ENCODE measurements around the gene C1QTNF6. TPM values are rescaled to one million over a fixed set of nuclear protein-coding genes. Genes with fewer than 3 reads are reported as not detected.

Gene C1QTNF6
- total RNA-seq, 1 experiment from 2014 or later: 15.2 TPM

DNA sequence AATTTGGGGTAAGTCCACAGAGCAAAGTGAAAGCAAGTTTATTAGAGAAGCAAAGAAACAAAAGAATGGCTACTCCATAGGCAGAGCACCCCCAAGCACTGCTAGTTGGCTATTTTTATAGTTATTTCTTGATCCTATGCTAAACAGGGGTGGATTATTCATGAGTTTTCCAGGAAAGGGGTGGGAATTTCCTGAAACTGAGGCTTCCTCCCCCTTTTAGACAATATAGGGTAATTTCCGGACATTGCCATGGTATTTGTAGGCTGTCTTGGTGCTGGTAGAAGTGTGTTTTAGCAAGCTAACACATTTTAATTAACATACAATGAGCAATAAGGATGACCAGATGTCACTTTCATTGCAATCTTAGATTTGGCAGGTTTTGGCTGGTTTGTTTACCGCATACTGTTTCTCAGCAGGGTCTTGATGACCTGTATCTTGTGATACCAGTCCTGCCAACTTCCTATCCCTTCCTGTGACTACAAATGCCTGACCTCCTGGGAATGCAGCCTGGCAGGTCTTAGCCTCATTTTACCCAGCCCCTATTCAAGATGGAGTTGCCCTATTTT, 937 bp upstream of the C1QTNF6 start:
- Histone ChIP-seq H3K9me2 (ENCODE audit: insufficient read depth) (no peaks in the 10 kb centered on the region), H2AFZ (ENCODE audit: low read depth, low read length, poor library complexity, severe bottlenecking) (no peak overlapping the region), H3K4me3 (replicated peaks in 1 of 2; ENCODE audit: low read depth in 1 of 2, low read length in 2 of 2) (peak overlapping the region; percentile 58 to 67), H3K27me3 (ENCODE audit: insufficient read depth, low read length) (no peaks in the 10 kb centered on the region), H3K9ac (ENCODE audit: low read length) (peak overlapping the region; percentile 84), H3K79me2 (ENCODE audit: insufficient read depth, low read length) (no peaks in the 10 kb centered on the region), H4K20me1 (ENCODE audit: insufficient read depth) (no peaks in the 10 kb centered on the region), H3K36me3 (ENCODE audit: control insufficient read depth in 1 of 2, insufficient read depth in 2 of 2, low read length in 2 of 2) (no peaks in the 10 kb centered on the region), H3K4me2 (ENCODE audit: low read length) (peak overlapping the region; percentile 96), H3K27ac (ENCODE audit: low read depth, low read length) (peak overlapping the region; percentile 100), H3K4me1 (ENCODE audit: control insufficient read depth in 1 of 2, insufficient read depth in 2 of 2, low read length in 2 of 2) (peaks cover 51 to 81% of the 10 kb centered on the region in 2 experiments), H3K9me3 (ENCODE audit: control insufficient read depth in 1 of 2, insufficient read depth in 1 of 2, low read depth in 1 of 2, low read length in 2 of 2) (no peaks in the 10 kb centered on the region)
- intact Hi-C loops (cut with micrococcal nuclease): no loop called here
- ChIA-PET CTCF (interaction anchor here (1.0 to 1.4 kb wide), 2 partner anchors 8 to 11 kb away, joined by 4 to 8 read pairs; no protein-coding TSS in a partner anchor), POLR2A (interaction anchor here (1.2 to 2.7 kb wide), 3 partner anchors 9 to 413 kb away, joined by 3 to 29 read pairs (median 4); partner anchors contain the start of gene IFT27), RAD21 (ENCODE audit: low non-redundant PET in 1 of 2, low total read pairs in 2 of 2, uncharacterized antibody in 2 of 2, unreplicated experiment in 2 of 2) (interaction anchor here in 1 of 2 experiments (0.6 kb wide), 1 partner anchor 9 kb away, joined by 4 read pairs; no protein-coding TSS in a partner anchor)
- peak; percentile 58 for DNase-seq (ENCODE audit: low read depth, low spot score)
- no TSS peak for BruUV-seq (replicated peaks)
- ATAC-seq: peak; percentile 25
- no peak for TF ChIP-seq EZH2 (IDR thresholded peaks at IDR 0.05)
- peak; percentile 71 for TF ChIP-seq JUND (IDR thresholded peaks at IDR 0.05)
- TF ChIP-seq TCF7L2 (IDR thresholded peaks at IDR 0.05; ENCODE audit: borderline replicate concordance, extremely low read depth, insufficient read depth, insufficient read length): no peak
- no peak for TF ChIP-seq POLR2A (IDR thresholded peaks at IDR 0.05; ENCODE audit: borderline replicate concordance, extremely low read depth, insufficient read depth, insufficient read length)
- no peak for TF ChIP-seq EZH2phosphoT487 (IDR thresholded peaks at IDR 0.05; ENCODE audit: borderline replicate concordance)
- TF ChIP-seq FOSL1 (IDR thresholded peaks at IDR 0.05; ENCODE audit: low read depth): peak; percentile 59; the same call in 1 of the 2 replicates
- no peak for TF ChIP-seq YY1 (IDR thresholded peaks at IDR 0.05; ENCODE audit: extremely low read depth, insufficient replicate concordance, low read depth, low read length)
- no peak for TF ChIP-seq ELF1 (IDR thresholded peaks at IDR 0.05; ENCODE audit: borderline replicate concordance, low read depth)
- no peak for TF ChIP-seq SRF (IDR thresholded peaks at IDR 0.05; ENCODE audit: low read depth)
- peak; percentile 78 for TF ChIP-seq SIN3A (IDR thresholded peaks at IDR 0.05; ENCODE audit: low read depth)
- TF ChIP-seq, protein P1, sequence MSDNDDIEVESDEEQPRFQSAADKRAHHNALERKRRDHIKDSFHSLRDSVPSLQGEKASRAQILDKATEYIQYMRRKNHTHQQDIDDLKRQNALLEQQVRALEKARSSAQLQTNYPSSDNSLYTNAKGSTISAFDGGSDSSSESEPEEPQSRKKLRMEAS (IDR thresholded peaks at IDR 0.05): no peak; the same call in 1 of the 2 replicates
- TF ChIP-seq CEBPB (IDR thresholded peaks at IDR 0.05; ENCODE audit: low read depth): no peak
- no peak for TF ChIP-seq ZNF274 (IDR thresholded peaks at IDR 0.05; ENCODE audit: low read depth, low read length)
- TF ChIP-seq, protein P2, sequence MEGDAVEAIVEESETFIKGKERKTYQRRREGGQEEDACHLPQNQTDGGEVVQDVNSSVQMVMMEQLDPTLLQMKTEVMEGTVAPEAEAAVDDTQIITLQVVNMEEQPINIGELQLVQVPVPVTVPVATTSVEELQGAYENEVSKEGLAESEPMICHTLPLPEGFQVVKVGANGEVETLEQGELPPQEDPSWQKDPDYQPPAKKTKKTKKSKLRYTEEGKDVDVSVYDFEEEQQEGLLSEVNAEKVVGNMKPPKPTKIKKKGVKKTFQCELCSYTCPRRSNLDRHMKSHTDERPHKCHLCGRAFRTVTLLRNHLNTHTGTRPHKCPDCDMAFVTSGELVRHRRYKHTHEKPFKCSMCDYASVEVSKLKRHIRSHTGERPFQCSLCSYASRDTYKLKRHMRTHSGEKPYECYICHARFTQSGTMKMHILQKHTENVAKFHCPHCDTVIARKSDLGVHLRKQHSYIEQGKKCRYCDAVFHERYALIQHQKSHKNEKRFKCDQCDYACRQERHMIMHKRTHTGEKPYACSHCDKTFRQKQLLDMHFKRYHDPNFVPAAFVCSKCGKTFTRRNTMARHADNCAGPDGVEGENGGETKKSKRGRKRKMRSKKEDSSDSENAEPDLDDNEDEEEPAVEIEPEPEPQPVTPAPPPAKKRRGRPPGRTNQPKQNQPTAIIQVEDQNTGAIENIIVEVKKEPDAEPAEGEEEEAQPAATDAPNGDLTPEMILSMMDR (IDR thresholded peaks at IDR 0.05 in 2 of 3, conservative IDR thresholded peaks at IDR 0.05 in 1 of 3; ENCODE audit: borderline replicate concordance in 1 of 3, insufficient read depth in 1 of 3, low read depth in 2 of 3, low read length in 2 of 3): no peak
- 0 out of 2 replicates have a peak, but pooled peaks have one; percentile 13 for TF ChIP-seq RAD21 (IDR thresholded peaks at IDR 0.05; ENCODE audit: low read depth)
- no peak for TF ChIP-seq CBX3 (IDR thresholded peaks at IDR 0.05; ENCODE audit: low read depth)
- TF ChIP-seq, protein P3, sequence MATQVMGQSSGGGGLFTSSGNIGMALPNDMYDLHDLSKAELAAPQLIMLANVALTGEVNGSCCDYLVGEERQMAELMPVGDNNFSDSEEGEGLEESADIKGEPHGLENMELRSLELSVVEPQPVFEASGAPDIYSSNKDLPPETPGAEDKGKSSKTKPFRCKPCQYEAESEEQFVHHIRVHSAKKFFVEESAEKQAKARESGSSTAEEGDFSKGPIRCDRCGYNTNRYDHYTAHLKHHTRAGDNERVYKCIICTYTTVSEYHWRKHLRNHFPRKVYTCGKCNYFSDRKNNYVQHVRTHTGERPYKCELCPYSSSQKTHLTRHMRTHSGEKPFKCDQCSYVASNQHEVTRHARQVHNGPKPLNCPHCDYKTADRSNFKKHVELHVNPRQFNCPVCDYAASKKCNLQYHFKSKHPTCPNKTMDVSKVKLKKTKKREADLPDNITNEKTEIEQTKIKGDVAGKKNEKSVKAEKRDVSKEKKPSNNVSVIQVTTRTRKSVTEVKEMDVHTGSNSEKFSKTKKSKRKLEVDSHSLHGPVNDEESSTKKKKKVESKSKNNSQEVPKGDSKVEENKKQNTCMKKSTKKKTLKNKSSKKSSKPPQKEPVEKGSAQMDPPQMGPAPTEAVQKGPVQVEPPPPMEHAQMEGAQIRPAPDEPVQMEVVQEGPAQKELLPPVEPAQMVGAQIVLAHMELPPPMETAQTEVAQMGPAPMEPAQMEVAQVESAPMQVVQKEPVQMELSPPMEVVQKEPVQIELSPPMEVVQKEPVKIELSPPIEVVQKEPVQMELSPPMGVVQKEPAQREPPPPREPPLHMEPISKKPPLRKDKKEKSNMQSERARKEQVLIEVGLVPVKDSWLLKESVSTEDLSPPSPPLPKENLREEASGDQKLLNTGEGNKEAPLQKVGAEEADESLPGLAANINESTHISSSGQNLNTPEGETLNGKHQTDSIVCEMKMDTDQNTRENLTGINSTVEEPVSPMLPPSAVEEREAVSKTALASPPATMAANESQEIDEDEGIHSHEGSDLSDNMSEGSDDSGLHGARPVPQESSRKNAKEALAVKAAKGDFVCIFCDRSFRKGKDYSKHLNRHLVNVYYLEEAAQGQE (IDR thresholded peaks at IDR 0.05; ENCODE audit: low read depth): no peak
- TF ChIP-seq, protein P4, sequence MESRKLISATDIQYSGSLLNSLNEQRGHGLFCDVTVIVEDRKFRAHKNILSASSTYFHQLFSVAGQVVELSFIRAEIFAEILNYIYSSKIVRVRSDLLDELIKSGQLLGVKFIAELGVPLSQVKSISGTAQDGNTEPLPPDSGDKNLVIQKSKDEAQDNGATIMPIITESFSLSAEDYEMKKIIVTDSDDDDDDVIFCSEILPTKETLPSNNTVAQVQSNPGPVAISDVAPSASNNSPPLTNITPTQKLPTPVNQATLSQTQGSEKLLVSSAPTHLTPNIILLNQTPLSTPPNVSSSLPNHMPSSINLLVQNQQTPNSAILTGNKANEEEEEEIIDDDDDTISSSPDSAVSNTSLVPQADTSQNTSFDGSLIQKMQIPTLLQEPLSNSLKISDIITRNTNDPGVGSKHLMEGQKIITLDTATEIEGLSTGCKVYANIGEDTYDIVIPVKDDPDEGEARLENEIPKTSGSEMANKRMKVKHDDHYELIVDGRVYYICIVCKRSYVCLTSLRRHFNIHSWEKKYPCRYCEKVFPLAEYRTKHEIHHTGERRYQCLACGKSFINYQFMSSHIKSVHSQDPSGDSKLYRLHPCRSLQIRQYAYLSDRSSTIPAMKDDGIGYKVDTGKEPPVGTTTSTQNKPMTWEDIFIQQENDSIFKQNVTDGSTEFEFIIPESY (IDR thresholded peaks at IDR 0.05; ENCODE audit: extremely low read depth, insufficient replicate concordance, low read length): no peak
- no peak for TF ChIP-seq EGR1 (IDR thresholded peaks at IDR 0.05; ENCODE audit: low read depth)
- TF ChIP-seq ZFX (IDR thresholded peaks at IDR 0.05): no peak

All from HCT116 (cell line).